ENCODE measurements around the gene ATP2B2.
A peak's percentile ranks its signal among the peaks of the same experiment; 100 is the strongest.

The ATP2B2 gene

DNA sequence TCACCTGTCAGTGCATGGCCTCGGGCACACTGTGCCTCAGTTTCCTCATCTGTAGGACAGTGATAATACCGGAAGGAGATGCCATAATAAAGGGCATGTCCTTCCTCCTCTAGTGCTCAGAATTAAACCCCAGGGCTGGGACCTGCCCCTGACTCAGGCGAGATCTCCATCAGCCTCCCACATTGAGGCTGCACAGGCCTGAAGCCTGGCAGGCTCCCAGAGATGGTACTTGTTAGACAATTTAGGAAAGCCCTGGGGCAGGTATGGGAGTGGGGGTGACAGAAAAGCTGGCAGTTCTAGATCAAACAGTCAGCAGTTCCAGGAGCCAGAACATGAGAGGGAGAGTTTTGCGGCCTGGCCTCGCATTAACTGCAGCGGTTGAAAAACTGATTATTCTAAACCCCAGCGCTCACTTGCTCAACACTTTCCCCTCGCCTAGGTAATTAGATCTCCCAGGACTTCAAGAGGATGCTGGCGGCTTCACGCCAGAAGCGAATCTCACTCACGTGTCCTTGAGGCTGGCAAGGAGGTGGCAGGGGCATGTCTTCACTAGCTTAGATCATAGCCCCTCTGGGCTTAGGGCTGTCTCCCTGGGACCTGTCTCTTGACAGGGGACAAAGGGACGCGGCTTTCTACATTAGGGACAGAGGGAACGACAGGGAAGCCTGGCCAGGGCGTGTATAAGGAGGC, 73.1 kb downstream of the ATP2B2 start:
- no peak for DNase-seq (ENCODE audit: low read depth, low spot score)

DNA sequence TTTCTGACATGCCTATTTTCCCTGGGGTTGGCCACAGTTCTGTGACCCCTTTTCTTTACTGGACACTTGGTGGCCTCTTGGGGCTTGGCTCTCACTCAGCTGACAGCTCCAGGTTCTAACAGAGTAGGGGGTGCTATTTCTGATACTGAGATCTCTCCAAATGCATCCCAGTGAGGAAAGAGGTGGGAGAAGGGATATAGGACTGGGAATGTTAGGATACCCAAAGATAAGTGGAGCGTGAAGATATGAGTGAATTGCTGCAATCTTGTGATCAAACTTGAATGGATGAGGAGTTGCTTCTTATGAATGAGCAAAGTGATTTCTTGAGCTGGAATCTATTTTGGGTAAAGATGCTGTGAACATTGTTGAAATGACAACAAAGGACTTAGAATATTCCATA, 74.6 kb downstream of the ATP2B2 start:
- no peak for DNase-seq (ENCODE audit: low read depth, low spot score)

DNA sequence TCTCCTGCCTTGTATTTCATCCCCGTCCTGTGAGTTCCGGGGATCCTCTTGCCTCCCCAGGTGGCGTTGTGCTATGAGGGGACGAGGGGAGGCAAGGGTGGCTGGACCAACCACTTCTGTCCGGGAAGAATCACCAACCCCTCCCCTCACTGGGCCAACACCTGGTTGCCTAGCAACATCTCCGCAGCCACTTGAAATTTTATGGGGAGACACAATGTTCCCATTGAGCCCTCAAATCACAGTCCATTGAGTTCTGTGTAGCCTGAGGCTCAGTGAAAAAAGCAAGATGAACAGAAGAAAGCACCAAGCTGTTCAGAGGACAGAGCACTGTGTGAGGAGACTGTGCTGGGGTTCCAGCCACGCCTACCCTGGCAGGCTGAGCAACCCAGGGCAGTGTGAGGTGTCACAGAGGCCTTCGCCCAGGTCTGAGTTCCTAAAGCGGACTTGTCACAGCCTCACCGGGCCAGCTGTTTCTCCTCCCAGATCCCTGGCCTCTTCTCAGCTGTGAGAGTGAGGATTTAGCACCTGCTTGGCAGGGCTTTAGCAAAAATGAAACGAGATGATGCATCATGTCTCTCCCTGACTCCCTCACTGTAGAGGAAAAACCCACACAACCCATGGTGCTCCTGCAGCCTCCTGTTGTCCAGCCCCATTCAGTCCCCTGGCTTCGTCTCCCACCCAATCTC, 76.8 kb downstream of the ATP2B2 start:
- no peak for DNase-seq (ENCODE audit: low read depth, low spot score)

DNA sequence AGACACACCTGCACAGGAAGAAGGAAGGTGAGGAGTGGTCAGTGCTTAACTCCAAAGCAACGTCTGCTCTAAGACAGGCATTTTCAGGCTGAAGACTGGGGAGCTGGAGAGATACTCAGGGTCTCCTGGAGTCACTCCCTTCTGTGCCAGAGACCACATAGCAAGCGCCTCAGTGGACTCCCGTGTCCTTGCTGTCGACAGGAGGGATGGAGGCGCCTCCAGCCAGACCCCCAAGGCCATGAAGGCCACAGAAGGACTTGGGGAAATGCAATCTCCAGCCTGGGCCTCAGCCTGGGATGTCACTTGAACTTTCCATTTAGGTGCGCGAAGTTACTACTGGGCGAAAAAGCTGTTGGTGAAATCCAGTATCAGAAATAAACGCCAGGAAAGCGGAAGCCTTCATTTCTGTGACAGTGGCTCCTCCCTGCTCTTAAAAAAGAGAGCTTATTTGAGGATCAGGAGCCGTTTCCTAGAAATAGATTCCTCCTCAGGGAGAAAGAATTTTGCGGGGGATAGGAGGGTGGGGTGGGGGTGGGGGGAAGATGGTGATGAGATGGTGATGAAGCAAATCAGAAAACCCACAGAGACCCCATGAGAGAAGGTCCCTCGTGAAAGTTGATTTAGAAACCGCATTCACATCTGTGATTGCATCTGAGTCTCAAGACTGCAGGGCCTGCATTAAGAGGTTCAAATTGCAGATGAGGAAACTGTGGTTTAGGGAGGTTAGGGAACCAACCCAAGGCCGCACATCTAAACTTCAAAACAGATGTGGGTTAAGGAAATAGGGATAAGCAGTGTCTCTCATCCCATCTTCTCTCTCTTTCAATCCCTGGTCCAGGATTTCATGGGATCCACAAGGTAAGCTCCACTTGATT, 78.8 kb downstream of the ATP2B2 start:
- no peak for DNase-seq (ENCODE audit: low read depth, low spot score)

DNA sequence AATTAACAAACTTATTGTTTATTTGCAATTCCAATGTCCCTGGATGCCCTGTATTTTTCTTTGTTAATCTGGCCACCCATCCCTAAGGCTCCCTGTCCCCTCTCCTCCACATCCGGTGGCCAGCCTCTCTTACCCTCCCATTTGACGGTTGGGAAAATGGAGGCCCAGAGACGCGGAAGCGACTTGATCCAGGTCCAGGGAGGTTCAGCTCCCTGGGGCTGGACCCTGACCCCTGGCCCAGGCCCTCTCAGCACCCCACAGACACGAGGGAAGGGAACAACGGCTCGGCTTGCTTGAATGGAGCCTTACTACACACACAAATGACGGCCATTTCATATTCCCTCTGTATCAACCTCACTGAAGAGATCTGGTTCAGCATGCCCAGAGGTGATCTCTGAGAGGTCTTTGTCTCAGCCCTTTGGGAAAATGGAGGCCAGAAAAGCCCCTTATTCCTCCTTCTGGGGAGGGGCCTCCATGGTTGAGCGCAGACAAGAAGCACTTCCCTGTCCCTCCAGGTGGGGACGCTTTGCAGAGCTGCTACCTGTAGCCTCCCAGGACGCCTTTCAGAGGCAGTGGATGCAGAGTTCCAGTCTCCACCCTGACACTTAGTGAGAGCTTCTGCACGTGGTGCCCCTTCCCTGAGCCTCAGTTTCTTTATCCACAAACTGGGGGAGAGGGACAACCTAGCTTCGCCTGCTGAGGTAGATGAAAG, 82.1 kb downstream of the ATP2B2 start:
- DNase-seq (ENCODE audit: low read depth, low spot score): no peak

DNA sequence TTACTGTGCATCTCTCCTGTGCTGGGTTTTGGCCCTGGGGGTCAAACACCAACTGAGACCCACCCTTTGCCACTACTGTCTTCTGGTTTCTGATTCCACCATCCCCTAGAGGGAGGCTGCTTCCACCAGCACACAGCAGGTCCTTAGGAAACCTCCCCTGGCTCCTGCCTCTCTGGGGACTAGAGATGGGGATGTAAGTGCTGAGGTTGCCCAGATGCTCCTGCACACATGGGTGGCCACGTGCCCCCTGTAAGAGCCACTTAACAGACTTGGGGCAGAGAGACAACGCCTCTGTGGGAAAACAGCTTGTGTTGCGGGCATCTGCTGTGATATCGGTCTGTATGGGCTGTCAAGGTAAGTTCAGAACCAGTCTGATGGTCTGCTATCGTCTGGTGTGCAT, 83.4 kb downstream of the ATP2B2 start:
- DNase-seq (ENCODE audit: low read depth, low spot score): no peak

DNA sequence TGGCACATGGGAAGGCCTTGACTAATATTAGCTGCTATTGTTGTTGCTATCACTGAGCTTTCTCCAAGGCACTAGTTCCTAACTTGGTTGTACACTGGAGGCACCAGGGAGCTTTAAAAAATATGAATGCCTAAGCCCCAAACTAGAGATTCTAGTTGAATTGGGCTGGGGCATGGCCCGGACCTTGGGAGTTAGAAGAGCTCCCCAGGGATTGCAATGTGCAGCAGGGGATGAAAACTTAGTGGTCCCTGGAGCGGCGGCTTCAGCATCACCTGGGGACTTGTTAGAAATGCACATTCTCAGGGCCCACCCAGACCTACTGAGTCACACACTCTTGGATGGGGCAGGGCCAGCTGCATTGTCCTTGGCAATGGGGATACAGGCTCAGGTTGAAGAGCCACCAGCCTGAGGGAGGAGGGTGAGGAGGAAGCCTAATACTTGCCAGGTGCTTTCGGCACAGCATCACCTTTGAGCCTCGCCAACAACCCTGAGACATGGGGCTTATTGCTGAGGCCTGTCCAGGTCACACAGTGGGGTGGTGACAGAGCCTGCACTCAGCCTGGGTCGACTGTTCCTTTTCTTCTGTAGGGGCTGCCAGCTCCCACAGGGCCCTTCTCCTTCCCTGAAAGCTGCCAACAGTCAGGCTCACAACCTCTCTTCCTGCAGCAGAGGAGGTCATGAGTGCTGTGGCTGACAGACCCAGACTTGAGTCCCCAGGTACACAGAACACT, 84.5 kb downstream of the ATP2B2 start:
- no peak for DNase-seq (ENCODE audit: low read depth, low spot score)

DNA sequence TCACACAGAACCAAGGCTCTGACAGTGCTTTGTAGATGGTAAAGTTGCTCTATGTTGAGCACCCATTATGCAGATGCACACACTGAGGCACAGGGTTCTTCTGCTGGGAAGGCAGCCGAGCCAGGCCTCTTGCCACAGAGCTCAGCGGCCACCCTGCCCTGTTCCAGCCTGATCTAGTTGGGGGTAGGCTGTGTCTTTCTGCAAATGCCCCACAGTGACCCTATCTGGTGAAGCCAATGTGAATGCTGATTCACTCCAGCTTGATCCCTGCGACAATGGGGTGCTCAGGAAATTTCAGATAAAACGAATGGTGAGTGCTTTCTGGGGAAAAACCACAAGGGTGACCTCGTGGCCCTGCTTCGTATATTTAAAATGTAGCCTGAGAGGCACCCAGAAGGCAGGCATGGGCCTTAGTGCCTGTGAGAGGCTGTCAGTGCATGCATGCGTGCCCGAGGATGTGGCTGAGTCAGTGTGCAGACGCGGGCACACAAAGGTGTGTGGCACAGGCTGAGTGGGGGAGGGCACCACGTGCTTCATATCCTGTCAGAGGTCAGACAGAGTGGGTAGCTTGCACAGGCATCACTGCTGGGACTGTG, 85.7 kb downstream of the ATP2B2 start:
- peak; percentile 28 for DNase-seq (ENCODE audit: low read depth, low spot score)

DNA sequence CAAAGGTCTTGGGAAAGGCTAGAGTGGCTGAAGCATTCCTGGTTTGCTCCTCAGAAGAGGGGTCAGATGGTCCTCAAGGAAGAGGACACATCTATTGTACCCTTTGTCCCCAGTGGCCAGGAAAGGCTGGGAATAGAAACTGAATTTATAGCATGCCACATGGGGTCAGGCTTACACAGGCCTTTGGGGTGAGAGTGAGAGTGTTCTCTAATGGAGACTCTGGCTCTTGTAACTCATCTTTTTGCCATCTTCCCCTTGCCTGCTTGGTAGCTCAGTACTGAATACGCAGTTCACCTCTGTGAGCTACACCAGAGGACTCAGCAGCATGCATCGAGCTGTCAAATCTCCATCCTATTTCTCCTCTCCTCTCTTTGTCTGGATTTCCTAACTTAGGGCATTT, 87.5 kb downstream of the ATP2B2 start:
- DNase-seq (ENCODE audit: low read depth, low spot score): no peak

DNA sequence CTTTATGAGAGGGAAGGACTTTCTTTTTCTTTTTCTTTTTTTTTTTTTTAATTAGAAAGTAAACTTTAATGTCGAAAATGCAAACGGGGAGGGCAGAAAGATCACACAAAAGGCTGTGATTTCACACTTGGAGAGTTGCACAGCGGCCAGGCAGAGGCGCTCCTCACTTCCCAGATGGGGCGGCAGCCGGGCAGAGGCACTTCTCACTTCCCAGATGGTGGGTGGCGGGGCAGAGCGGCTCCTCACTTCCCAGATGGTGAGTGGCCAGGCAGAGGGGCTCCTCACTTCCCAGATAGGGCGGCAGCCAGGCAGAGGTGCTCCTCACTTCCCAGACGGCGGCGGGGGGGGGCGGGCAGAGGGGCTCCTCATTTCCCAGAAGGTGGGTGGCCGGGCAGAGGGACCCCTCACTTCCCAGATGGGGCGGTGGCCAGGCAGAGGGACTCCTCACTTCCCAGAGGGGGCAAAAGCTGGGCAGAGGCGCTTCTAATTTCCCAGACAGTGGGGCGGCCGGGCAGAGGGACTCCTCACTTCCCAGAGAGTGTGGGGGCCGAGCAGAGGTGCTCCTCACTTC, 88.6 kb downstream of the ATP2B2 start:
- no peak for DNase-seq (ENCODE audit: low read depth, low spot score)

DNA sequence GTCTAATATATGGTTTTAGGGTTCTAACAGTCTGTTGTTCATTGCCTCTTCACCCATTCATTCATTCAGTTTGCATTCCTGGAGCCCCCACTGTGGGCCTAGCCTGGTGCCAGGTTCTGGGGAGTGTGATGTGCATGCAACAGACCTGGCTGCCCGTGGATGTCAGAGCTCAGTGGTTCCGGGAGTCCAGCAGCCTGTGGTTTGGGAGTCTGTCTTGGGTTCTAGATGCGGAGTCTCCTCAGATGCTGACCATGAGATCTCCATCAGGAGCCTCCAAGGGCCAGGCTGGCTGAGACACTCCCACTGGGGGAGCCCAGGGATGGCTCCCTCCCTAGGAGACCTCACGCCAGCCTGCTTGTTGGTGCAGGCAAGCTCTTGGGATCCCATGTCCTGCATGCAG, 92.3 kb downstream of the ATP2B2 start:
- no peak for DNase-seq (ENCODE audit: low read depth, low spot score)

DNA sequence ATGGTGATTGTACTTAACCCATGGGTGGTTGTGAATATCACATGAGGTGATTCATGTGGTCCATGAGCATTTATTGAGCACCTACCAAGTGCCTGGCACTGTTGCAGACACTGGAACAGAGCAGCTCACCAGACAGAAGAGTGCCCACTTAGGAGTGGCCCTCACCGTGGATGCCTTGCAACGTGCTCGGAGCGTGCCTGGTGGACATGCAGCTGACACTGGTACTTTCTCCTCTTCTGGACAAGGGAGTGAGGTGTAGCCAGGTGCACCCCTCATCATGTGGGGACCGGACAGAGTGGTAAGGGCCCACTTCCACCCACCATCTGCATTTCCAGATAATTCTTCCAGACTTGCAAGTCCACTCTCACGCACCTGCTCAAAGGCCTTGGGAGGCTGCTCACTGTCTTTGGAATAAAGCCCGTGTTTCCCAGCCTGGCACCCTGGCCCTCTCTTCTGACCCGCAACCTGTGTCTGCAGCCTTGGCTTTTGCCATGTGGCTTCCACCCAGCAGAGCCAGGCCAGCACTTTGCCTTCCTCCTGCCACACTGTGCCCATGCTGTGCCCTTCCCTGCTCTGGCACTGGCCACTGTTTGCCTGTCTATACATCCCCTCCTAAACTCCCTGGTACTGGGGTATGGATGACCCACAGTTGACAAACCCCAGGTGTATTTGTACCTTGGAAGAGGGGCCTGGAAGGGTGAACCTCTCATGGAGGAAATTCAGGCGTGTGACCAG, 93.6 kb downstream of the ATP2B2 start:
- no peak for DNase-seq (ENCODE audit: low read depth, low spot score)

DNA sequence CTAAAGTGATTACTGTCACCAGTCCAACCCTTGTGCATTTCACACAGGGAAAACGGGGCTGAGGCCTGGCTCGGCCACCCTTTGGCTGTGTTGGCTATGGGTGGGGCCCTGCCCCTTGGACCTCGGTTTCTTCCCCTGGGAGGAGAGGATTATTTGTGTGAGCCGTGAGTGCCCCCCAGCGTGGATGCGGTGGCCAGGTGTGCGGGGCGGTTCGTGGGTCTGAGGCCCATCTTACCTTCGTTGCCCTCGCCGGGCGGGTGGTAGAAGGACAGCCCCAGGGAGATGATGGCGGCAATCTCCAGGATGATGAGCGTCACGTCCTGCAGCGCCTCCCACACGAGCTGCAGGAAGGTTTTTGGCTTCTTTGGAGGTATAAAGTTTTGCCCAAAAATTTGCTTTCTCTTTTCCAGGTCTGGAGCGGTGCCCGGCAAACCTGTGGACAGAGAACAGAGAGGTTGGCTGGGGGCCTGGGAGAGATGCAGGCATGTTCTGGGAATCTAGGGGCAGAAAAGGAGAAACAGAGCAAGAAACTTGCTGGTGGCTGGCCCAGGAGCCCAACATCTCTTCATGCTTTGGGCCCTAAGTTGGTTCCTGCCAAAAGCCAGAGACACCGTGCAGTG, 94.9 kb downstream of the ATP2B2 start:
- DNase-seq (ENCODE audit: low read depth, low spot score): no peak

DNA sequence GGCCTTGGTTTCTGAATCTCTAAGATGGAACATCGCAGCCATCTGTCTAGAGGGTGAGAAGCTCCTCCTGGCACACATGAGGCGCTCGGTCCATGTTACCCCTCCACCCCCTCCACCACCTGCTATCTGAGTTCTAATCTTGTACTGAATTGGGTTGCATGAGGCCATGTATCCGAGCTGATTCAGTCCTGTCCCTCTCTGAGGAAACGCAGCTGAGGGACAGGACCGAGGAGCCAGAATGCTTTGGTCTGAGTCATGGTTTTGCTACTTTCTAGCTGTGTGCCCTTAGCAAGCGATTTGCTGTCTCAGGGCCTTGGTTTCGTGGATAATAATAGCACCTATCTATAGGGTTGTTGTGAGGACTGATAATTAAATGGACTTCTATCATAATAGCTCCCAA, 96.7 kb downstream of the ATP2B2 start:
- no peak for DNase-seq (ENCODE audit: low read depth, low spot score)

DNA sequence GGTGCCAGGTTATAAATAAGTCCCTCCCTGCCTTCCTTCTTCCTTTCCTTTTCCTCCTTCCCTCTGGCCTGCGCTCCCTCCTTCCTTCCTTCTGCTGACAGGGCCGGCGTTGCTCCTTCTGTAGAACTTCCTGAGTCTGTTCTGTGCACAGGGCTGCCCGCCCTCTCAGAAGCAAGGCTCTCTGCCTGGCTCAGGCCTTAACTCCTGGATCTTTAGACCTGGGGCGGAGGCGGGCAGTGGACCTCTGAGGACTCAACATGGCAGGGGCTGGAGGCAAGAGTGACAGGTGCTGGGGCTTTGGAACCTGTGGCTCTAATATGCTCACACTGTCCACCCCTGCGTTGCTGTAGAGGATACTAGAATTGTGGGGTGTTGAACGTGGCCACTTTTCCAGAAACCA, 98.0 kb downstream of the ATP2B2 start:
- no peak for DNase-seq (ENCODE audit: low read depth, low spot score)

DNA sequence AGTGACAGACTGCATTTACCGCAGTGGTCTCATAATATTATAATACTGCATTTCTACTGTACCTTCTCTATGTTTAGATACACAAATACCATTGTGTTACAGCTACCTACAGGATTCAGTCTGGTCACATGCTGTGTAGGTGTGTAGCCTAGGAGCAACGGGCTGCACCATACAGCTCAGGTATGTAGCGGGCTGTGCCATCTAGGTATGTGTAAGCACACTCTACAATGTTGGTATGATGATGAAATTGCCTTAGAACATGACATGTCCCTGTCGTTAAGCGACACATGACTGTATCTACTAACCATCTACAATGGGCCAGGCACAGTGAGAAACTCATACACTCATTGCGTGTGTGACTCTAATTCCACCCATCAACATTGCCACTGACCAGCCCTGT, 99.0 kb downstream of the ATP2B2 start:
- no peak for DNase-seq (ENCODE audit: low read depth, low spot score)

DNA sequence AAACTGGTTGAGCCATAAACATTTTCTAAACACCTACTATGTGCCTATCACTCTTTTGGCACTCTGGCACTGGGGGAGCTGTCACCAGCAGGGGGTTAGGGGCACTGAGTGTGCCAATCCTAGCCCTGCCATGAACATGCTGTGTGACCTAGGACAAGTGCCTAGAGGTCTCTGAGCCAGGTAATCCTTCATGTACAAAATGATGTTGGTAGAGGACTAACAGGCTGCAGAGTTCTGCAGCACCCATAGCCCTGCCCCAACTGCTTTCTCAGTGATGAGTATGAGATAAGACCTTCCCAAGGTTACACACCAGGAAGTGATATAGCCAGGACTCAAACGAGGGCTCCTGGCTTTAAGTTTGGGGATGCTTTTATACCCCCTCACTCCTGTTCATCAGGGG, 99.6 kb downstream of the ATP2B2 start:
- DNase-seq (ENCODE audit: low read depth, low spot score): no peak

DNA sequence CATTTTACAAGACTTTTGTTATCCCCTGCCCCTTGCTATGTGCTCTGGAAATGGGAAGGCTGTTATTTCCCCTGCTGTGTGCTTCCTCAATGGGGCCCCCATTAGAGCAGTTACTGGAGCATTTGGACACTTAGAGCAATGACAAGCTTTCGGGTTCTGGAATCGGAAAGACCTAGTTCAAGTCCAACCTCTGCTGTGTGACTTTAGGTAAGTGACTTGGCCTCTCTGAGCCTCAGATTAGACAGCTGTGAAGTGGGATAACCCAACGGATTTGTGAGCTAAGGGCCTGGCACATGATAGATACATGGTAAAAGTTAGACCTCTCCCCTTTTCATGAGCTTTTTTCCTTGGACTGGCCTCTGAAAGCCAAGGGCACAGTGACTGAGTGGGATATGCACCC, 100.5 kb downstream of the ATP2B2 start:
- DNase-seq (ENCODE audit: low read depth, low spot score): no peak

DNA sequence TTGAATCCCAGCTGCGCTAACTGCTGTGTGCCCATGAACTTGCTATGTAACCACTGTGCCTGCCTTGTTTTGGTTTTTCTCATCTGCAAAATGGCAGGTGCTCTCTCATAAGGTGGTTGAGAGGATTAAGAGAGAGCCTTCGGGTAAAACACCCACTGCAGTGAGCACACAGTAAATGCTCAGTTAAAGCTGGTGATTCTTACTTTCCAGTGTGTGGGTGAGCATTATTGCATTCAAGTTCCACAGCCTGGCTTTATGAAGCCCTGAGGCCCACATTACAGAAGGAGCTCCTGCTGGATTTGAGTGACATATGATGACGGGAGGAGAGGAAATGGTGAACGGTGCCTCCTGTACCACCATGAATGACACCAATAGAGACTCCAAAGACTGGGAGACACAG, 101.0 kb downstream of the ATP2B2 start:
- DNase-seq (ENCODE audit: low read depth, low spot score): no peak

Data from activated CD4-positive, CD25-positive, alpha-beta regulatory T cell treated with anti-CD3 and anti-CD28 coated beads, Interleukin-2, amount 50 U/mL, for 16 hours (primary cell).